Hepatocyte (in vitro differentiated cells): ENCODE data around the gene ERFL. TPM values are rescaled to one million over a fixed set of nuclear protein-coding genes. Genes with fewer than 3 reads are reported as not detected.

ENCODE experiments used
- DNase-seq: peaks from one replicate; pipeline ENCODE4 v3.0.0-alpha.2; 2016; ENCODE audit warnings: low spot score
- H2AFZ ChIP-seq: fragments of 200-600 bp; sonication (generic); 2 replicates; pipeline ENCODE4 v1.6.0; 2016; ENCODE audit warnings: antibody characterized with exemption, mild to moderate bottlenecking
- H3K27ac ChIP-seq: fragments of 200-600 bp; sonication (generic); 2 replicates; pipeline ENCODE4 v1.5.1; 2016; ENCODE audit warnings: mild to moderate bottlenecking
- H3K27me3 ChIP-seq: fragments of 200-600 bp; sonication (generic); 2 replicates; pipeline ENCODE4 v1.6.1; 2016
- H3K36me3 ChIP-seq: fragments of 200-600 bp; sonication (generic); replicated peaks from 2 replicates; pipeline ENCODE4 v1.5.1; 2016; ENCODE audit warnings: low read depth; ENCODE audit not compliant: insufficient read depth
- H3K4me1 ChIP-seq: fragments of 200-600 bp; sonication (generic); 2 replicates; pipeline ENCODE4 v1.5.1; 2016; ENCODE audit warnings: mild to moderate bottlenecking, moderate library complexity; ENCODE audit not compliant: insufficient read depth
- H3K4me2 ChIP-seq: fragments of 200-600 bp; sonication (generic); 2 replicates; pipeline ENCODE4 v1.6.0; 2016
- H3K4me3 ChIP-seq: fragments of 200-600 bp; sonication (generic); 2 replicates; pipeline ENCODE4 v1.5.1; 2016; ENCODE audit warnings: mild to moderate bottlenecking
- H3K79me2 ChIP-seq: fragments of 200-600 bp; sonication (generic); 2 replicates; pipeline ENCODE4 v1.6.0; 2017; ENCODE audit warnings: mild to moderate bottlenecking
- H3K9me2 ChIP-seq: fragments of 200-600 bp; sonication (generic); replicated peaks from 2 replicates; pipeline ENCODE4 v1.6.0; 2017; ENCODE audit warnings: mild to moderate bottlenecking; ENCODE audit not compliant: insufficient read depth
- H3K9me3 ChIP-seq: fragments of 200-600 bp; sonication (generic); 2 replicates; pipeline ENCODE4 v1.5.1; 2016; ENCODE audit warnings: low read depth, mild to moderate bottlenecking
- H4K20me1 ChIP-seq: fragments of 200-600 bp; sonication (generic); 2 replicates; pipeline ENCODE4 v1.6.0; 2016; ENCODE audit warnings: mild to moderate bottlenecking; ENCODE audit not compliant: insufficient read depth, poor library complexity, severe bottlenecking
- CTCF ChIP-seq: fragments of 200-600 bp; sonication (generic); IDR thresholded peaks from 2 replicates; pipeline ENCODE4 v1.5.1; 2016; ENCODE audit warnings: antibody characterized with exemption, mild to moderate bottlenecking; ENCODE audit not compliant: poor library complexity
- EZH2 ChIP-seq: fragments of 200-600 bp; sonication (generic); IDR thresholded peaks from 2 replicates; pipeline ENCODE4 v1.6.1; 2016; ENCODE audit warnings: antibody characterized with exemption, mild to moderate bottlenecking, borderline replicate concordance
- EZH2phosphoT487 ChIP-seq: fragments of 200-600 bp; sonication (generic); IDR thresholded peaks from one replicate; pipeline ENCODE4 v1.6.1; 2018; ENCODE audit warnings: antibody characterized with exemption, mild to moderate bottlenecking, low read depth, moderate library complexity; ENCODE audit not compliant: unreplicated experiment, severe bottlenecking
- WGBS: methylation state at CpG from one replicate; pipeline ENCODE4 v1.1.6; 2016; ENCODE audit warnings: low lambda C conversion rate; ENCODE audit errors: missing lambda C conversion rate; 5-methylcytosine and 5-hydroxymethylcytosine counted together
- polyA plus RNA-seq: library from polyadenylated mRNA; unstranded; fragments of >200 nt; fragmentation: Nextera tagmentation; extraction: Ambion mirVana; gene quantifications from 2 replicates; pipeline ENCODE4 v1.2.1, GENCODE V29; 2016
- total RNA-seq: library from RNA; depleted of rRNA; stranded (reverse); fragments of >200 nt; gene quantifications from 2 replicates; pipeline ENCODE4 v1.2.3, GENCODE V29; 2014

ERFL gene
- total and polyA plus RNA-seq, 2 experiments from 2014 or later: 0.53 TPM; not detected in 1

DNA sequence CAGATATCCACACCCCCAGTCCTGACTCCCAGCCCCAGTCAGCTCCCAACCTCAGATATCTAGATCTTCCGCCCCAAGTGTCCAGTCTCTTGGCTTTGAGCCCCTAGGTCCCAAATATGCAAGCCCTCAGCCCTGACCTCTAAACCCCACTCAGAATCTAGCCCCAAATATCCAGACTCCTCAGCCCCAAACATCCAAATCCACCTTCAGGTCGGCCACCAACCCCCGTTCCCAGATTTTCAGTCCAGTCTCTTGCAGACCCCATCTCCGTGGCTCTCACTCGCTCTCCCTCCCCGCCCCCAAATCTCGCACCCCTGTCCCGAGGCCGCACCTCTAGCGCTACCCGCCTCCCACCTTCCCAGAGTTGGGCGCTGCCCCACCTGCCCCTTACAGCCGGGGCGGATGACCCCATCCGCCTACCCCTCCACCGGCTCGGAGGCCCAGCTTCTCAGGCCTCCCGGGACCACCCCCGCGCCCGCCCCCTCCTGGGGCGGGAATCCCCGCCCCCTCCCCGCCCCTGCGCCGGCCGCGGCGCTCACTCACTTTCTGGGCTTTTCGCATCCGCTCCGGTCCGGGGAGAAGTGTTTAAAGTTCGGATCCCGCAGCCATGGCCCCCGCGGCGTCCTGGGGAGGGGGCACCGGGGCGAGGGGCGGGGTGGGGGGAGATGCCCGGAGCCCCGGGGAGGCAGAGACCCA lies 604 bp downstream of the ERFL start:
- H3K27me3 ChIP-seq: peaks cover 90% of the 10 kb centered on the region
- no peaks in the 10 kb centered on the region for H3K9me2 ChIP-seq
- TF ChIP-seq CTCF: no peak
- no peak for TF ChIP-seq EZH2phosphoT487
- TF ChIP-seq EZH2: no peak
- no peak overlapping the region for H3K27ac ChIP-seq
- no peaks in the 10 kb centered on the region for H3K36me3 ChIP-seq
- no peaks in the 10 kb centered on the region for H4K20me1 ChIP-seq
- H3K4me2 ChIP-seq: peak overlapping the region; percentile 100
- H3K4me3 ChIP-seq: peak overlapping the region; percentile 70
- 13% methylated on average over 16 of the region's 43 CpGs for WGBS
- no peaks in the 10 kb centered on the region for H3K9me3 ChIP-seq
- no peaks in the 10 kb centered on the region for H3K79me2 ChIP-seq
- peaks cover 11% of the 10 kb centered on the region for H3K4me1 ChIP-seq
- peak overlapping the region; percentile 66 for H2AFZ ChIP-seq
- DNase-seq: no peak

DNA sequence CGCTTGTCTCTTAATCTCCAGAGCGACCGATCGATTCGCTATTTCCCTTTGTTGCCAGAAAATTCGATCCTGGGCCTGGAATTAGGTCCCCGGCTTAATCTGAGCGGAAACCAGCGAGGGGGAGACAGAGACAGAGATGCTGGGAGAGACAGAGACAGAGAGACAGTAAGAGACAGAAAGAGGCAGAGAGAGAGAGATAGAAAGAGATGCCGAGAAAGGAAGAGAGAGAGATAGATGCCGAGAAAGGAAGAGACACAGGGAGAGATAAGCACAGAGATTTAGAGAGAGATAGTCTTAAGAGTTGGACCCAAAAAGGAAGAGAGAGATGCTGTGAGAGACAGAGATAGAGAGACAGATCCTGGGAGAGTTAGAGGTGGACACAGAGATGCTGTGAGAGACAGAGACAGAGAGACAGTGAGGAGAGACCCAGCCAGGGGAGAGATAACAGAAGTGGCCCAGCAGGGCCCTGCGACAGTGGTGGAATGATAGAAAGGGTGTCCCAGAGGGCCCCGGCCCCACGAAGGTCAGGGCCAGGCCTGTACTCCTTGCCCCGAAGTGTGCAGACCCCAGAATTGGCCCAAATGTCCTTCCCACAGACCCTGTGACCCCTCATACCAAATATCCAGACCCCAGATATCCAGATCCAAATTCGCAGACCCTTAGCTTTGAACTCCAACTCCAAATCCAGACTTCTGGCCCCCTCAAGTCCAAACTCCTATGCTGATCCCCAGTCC lies 1.3 kb downstream of the ERFL start:
- H3K27ac ChIP-seq: no peak overlapping the region
- DNase-seq: no peak
- H3K9me3 ChIP-seq: no peaks in the 10 kb centered on the region
- H3K27me3 ChIP-seq: peaks cover 90% of the 10 kb centered on the region
- H3K4me2 ChIP-seq: no peak overlapping the region
- 52% methylated on average over 16 of the region's 16 CpGs for WGBS
- no peaks in the 10 kb centered on the region for H3K36me3 ChIP-seq
- peaks cover 11% of the 10 kb centered on the region for H3K4me1 ChIP-seq
- peak; percentile 5 for TF ChIP-seq EZH2
- no peak for TF ChIP-seq CTCF
- no peaks in the 10 kb centered on the region for H4K20me1 ChIP-seq
- no peaks in the 10 kb centered on the region for H3K9me2 ChIP-seq
- no peak overlapping the region for H3K4me3 ChIP-seq
- no peaks in the 10 kb centered on the region for H3K79me2 ChIP-seq
- H2AFZ ChIP-seq: no peak overlapping the region

- no peak overlapping the region for H3K27ac ChIP-seq
- no peaks in the 10 kb centered on the region for H4K20me1 ChIP-seq
- no peak for DNase-seq
- H3K27me3 ChIP-seq: peaks cover 90% of the 10 kb centered on the region
- TF ChIP-seq CTCF: no peak
- TF ChIP-seq EZH2phosphoT487: no peak
- TF ChIP-seq EZH2: no peak
- H3K79me2 ChIP-seq: no peaks in the 10 kb centered on the region
- WGBS: 41% methylated on average over 13 of the region's 27 CpGs
- no peaks in the 10 kb centered on the region for H3K36me3 ChIP-seq
- no peak overlapping the region for H3K4me2 ChIP-seq
- no peak overlapping the region for H3K4me3 ChIP-seq
- no peaks in the 10 kb centered on the region for H3K9me3 ChIP-seq
- H2AFZ ChIP-seq: no peak overlapping the region
- peaks cover 11% of the 10 kb centered on the region for H3K4me1 ChIP-seq
- H3K9me2 ChIP-seq: no peaks in the 10 kb centered on the region
Observed at GRCh38 chr19:41926028-41926762, 2.1 kb downstream of the ERFL start.
